ENCODE measurements around the gene DNAH14.
"Not testable (repeated sequence)": the region's sequence is repeated elsewhere in the genome, so short reads cannot be mapped to it uniquely, and the experiment has no call there.

Gene DNAH14

DNA sequence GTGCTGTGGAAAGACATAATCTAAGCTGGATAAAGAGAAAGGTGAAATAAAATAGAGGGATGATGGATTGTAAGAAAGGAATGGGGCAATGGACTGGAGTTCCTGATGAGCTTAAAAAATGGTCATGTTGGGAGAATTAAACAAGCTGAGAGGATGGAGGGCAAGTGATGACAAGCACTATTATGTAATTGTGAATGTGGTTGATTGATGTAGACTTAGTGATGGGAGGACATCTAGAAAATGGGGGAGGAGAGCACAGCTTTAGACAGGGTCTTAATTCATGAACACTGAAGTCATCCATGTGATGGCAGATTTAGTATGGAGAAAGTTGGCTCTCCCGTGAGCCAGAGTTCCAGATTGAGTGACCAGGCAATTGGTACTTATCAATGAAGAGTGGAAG lies 29.0 kb downstream of the DNAH14 start:
- Histone ChIP-seq H3K27me3 (ENCODE audit: insufficient read depth, low read length) (no peaks in the 10 kb centered on the region), H3K4me3 (ENCODE audit: low read length) (no peak overlapping the region), H3K9me3 (ENCODE audit: insufficient read depth, low read depth, low read length) (no peaks in the 10 kb centered on the region), H3K27ac (ENCODE audit: low read length) (no peak overlapping the region), H3K9ac (ENCODE audit: low read depth, low read length) (no peak overlapping the region), H3K36me3 (ENCODE audit: insufficient read depth, low read depth, low read length) (0 out of 2 replicates have a peak, but pooled peaks cover 5% of the 10 kb centered on the region), H3K4me1 (ENCODE audit: insufficient read depth, low read length) (no peaks in the 10 kb centered on the region)

DNA sequence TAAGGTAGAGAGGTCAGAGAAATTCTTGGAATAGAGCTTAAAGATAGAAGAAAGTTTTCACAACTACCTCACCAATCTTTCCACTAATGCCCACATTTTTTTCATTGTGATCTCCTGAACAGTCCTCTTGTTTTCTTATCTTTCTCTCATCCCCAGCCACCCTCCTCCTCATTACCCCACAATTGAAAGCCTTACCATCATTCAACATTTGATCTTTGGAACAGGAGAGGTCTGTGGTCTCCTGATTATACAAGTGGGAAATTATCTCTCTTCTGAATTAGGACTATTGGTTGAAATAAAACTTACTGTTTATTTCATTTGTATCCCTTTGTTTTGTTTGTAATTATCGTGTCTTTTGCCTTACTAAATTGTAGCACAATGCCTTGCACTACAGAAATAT lies 29.6 kb downstream of the DNAH14 start:
- H3K9ac ChIP-seq (ENCODE audit: low read depth, low read length), result no peak overlapping the region
- no peak overlapping the region for H3K4me3 ChIP-seq (ENCODE audit: low read length)
- no peaks in the 10 kb centered on the region for H3K9me3 ChIP-seq (ENCODE audit: insufficient read depth, low read depth, low read length)
- no peaks in the 10 kb centered on the region for H3K4me1 ChIP-seq (ENCODE audit: insufficient read depth, low read length)
- no peak overlapping the region for H3K27ac ChIP-seq (ENCODE audit: low read length)
- H3K27me3 ChIP-seq (ENCODE audit: insufficient read depth, low read length), result no peaks in the 10 kb centered on the region
- H3K36me3 ChIP-seq (ENCODE audit: insufficient read depth, low read depth, low read length), result 0 out of 2 replicates have a peak, but pooled peaks cover 5% of the 10 kb centered on the region

DNA sequence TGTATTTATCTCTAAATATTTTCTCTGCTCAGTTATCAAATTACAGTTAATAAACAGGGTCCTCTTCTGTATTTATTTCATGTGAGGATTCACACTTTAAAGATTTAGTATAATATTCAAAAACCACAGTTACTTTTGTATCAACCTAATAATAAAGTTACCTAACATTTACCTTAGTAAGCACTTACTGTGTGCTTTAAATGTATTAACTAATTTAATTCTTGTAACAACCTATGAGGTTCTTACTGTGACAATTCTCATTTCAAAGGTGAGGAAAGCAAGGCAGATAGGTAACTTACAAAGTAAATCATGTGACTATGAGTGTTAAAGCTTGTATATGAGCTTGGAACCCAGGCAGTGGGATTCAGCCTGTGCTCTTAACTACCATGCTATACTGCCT lies 30.2 kb downstream of the DNAH14 start:
- Histone ChIP-seq H3K4me3 (ENCODE audit: low read length) (no peak overlapping the region), H3K9me3 (ENCODE audit: insufficient read depth, low read depth, low read length) (no peaks in the 10 kb centered on the region), H3K9ac (ENCODE audit: low read depth, low read length) (no peak overlapping the region), H3K36me3 (ENCODE audit: insufficient read depth, low read depth, low read length) (0 out of 2 replicates have a peak, but pooled peaks cover 5% of the 10 kb centered on the region), H3K4me1 (ENCODE audit: insufficient read depth, low read length) (no peaks in the 10 kb centered on the region), H3K27me3 (ENCODE audit: insufficient read depth, low read length) (no peaks in the 10 kb centered on the region), H3K27ac (ENCODE audit: low read length) (no peak overlapping the region)

GRCh38 chr1:224980181-224980580 lies 50.7 kb downstream of the DNAH14 start:
- Histone ChIP-seq H3K4me3 (ENCODE audit: low read length) (no peak overlapping the region), H3K27me3 (ENCODE audit: insufficient read depth, low read length) (peaks cover 71% of the 10 kb centered on the region), H3K4me1 (ENCODE audit: insufficient read depth, low read length) (no peaks in the 10 kb centered on the region), H3K9ac (ENCODE audit: low read depth, low read length) (no peak overlapping the region), H3K27ac (ENCODE audit: low read length) (no peak overlapping the region), H3K36me3 (ENCODE audit: insufficient read depth, low read depth, low read length) (no peaks in the 10 kb centered on the region), H3K9me3 (ENCODE audit: insufficient read depth, low read depth, low read length) (peaks cover 5% of the 10 kb centered on the region; the same call in 1 of the 2 replicates)

DNA sequence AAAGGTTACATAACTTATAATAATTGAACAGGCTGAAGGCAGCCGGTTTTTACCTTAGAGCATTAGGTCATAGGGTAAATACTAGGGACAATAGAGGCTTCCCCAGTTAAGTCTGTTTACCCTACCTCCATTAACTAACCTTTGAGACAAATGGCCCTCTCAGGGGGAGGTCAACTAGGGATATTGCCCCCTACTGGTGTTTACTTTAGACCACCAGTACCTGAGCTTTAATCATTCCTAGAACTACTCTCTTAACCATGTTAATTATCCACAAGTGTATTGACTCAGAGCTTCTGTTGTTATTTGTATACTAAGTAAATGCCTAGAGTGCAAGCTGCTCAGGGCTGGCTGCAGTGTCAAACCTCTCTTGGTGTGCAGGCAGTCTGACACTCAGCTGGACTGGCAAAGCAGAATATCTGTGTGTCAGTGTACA lies 52.5 kb downstream of the DNAH14 start:
- H3K9ac ChIP-seq (ENCODE audit: low read depth, low read length); H3K9me3 ChIP-seq (ENCODE audit: insufficient read depth, low read depth, low read length); H3K36me3 ChIP-seq (ENCODE audit: insufficient read depth, low read depth, low read length); H3K4me3 ChIP-seq (ENCODE audit: low read length); H3K4me1 ChIP-seq (ENCODE audit: insufficient read depth, low read length); H3K27ac ChIP-seq (ENCODE audit: low read length): not testable (repeated sequence)
- H3K27me3 ChIP-seq (ENCODE audit: insufficient read depth, low read length), result peaks cover 71% of the 10 kb centered on the region

GRCh38 chr1:224988042-224988441 lies 58.6 kb downstream of the DNAH14 start:
- H3K9ac ChIP-seq (ENCODE audit: low read depth, low read length), result no peak overlapping the region
- no peak overlapping the region for H3K4me3 ChIP-seq (ENCODE audit: low read length)
- H3K36me3 ChIP-seq (ENCODE audit: insufficient read depth, low read depth, low read length), result no peaks in the 10 kb centered on the region
- H3K4me1 ChIP-seq (ENCODE audit: insufficient read depth, low read length), result no peaks in the 10 kb centered on the region
- peaks cover 5% of the 10 kb centered on the region; the same call in 1 of the 2 replicates for H3K9me3 ChIP-seq (ENCODE audit: insufficient read depth, low read depth, low read length)
- peaks cover 16% of the 10 kb centered on the region for H3K27me3 ChIP-seq (ENCODE audit: insufficient read depth, low read length)
- no peak overlapping the region for H3K27ac ChIP-seq (ENCODE audit: low read length)

GRCh38 chr1:224989615-224990014 lies 60.1 kb downstream of the DNAH14 start:
- Histone ChIP-seq H3K9ac (ENCODE audit: low read depth, low read length) (no peak overlapping the region), H3K27me3 (ENCODE audit: insufficient read depth, low read length) (peaks cover under 1% of the 10 kb centered on the region; the same call in 1 of the 2 replicates), H3K27ac (ENCODE audit: low read length) (no peak overlapping the region), H3K4me1 (ENCODE audit: insufficient read depth, low read length) (no peaks in the 10 kb centered on the region), H3K9me3 (ENCODE audit: insufficient read depth, low read depth, low read length) (no peaks in the 10 kb centered on the region), H3K4me3 (ENCODE audit: low read length) (no peak overlapping the region), H3K36me3 (ENCODE audit: insufficient read depth, low read depth, low read length) (no peaks in the 10 kb centered on the region)

GRCh38 chr1:224991550-224991949 lies 62.1 kb downstream of the DNAH14 start:
- H3K9me3 ChIP-seq (ENCODE audit: insufficient read depth, low read depth, low read length); H3K9ac ChIP-seq (ENCODE audit: low read depth, low read length); H3K4me3 ChIP-seq (ENCODE audit: low read length); H3K27ac ChIP-seq (ENCODE audit: low read length); H3K4me1 ChIP-seq (ENCODE audit: insufficient read depth, low read length); H3K27me3 ChIP-seq (ENCODE audit: insufficient read depth, low read length); H3K36me3 ChIP-seq (ENCODE audit: insufficient read depth, low read depth, low read length): not testable (repeated sequence)

DNA sequence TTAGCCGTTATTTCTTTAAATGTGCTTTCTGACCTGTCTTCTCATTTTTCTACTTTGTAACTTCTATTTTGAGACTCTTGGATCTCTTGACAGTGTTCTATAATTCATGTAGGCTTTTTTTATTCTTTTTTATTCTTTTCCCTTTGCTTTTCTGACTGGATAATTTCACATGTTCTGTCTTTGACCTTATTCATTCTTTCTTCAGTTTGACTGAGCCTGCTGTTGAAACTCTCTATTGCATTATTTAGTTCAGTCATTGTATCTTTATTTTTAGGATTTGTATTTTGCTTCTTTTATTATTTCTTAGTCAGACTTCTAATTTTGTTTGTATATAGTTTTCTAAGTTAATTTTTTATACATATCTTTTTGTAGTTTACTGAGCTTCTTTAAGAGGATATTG lies 66.1 kb downstream of the DNAH14 start:
- Histone ChIP-seq H3K4me3 (ENCODE audit: low read length) (no peak overlapping the region), H3K9ac (ENCODE audit: low read depth, low read length) (no peak overlapping the region), H3K4me1 (ENCODE audit: insufficient read depth, low read length) (no peaks in the 10 kb centered on the region), H3K27me3 (ENCODE audit: insufficient read depth, low read length) (no peaks in the 10 kb centered on the region), H3K36me3 (ENCODE audit: insufficient read depth, low read depth, low read length) (no peaks in the 10 kb centered on the region), H3K27ac (ENCODE audit: low read length) (no peak overlapping the region), H3K9me3 (ENCODE audit: insufficient read depth, low read depth, low read length) (no peaks in the 10 kb centered on the region)

DNA sequence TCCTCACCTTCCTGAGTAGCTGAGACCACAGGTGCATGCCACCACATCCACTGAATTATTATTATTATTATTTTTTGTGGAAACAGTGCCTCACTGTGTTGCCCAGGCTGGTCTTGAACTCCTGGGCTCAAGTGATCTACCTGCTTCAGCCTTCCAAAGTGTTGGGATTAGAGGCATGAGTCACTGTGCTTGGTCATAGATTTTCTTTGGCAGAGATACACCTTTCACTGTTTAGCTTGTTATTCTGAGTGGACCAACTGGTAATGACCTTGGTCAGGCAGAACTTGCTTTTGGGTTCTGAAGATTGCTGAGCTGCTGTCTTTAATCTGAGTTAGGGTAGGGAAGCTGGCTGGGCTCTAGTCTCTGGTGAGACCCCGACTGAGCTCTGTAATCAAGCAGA lies 66.8 kb downstream of the DNAH14 start:
- H3K27me3 ChIP-seq (ENCODE audit: insufficient read depth, low read length), result no peaks in the 10 kb centered on the region
- H3K9ac ChIP-seq (ENCODE audit: low read depth, low read length), result no peak overlapping the region
- H3K27ac ChIP-seq (ENCODE audit: low read length), result no peak overlapping the region
- no peaks in the 10 kb centered on the region for H3K9me3 ChIP-seq (ENCODE audit: insufficient read depth, low read depth, low read length)
- no peak overlapping the region for H3K4me3 ChIP-seq (ENCODE audit: low read length)
- no peaks in the 10 kb centered on the region for H3K4me1 ChIP-seq (ENCODE audit: insufficient read depth, low read length)
- H3K36me3 ChIP-seq (ENCODE audit: insufficient read depth, low read depth, low read length), result no peaks in the 10 kb centered on the region

- H3K4me1 ChIP-seq (ENCODE audit: insufficient read depth, low read length), result no peaks in the 10 kb centered on the region
- no peak overlapping the region for H3K27ac ChIP-seq (ENCODE audit: low read length)
- no peaks in the 10 kb centered on the region for H3K36me3 ChIP-seq (ENCODE audit: insufficient read depth, low read depth, low read length)
- H3K4me3 ChIP-seq (ENCODE audit: low read length), result no peak overlapping the region
- no peaks in the 10 kb centered on the region for H3K27me3 ChIP-seq (ENCODE audit: insufficient read depth, low read length)
- H3K9me3 ChIP-seq (ENCODE audit: insufficient read depth, low read depth, low read length), result no peaks in the 10 kb centered on the region
- H3K9ac ChIP-seq (ENCODE audit: low read depth, low read length), result no peak overlapping the region
Observed at GRCh38 chr1:224998185-224998584, 68.7 kb downstream of the DNAH14 start.

DNA sequence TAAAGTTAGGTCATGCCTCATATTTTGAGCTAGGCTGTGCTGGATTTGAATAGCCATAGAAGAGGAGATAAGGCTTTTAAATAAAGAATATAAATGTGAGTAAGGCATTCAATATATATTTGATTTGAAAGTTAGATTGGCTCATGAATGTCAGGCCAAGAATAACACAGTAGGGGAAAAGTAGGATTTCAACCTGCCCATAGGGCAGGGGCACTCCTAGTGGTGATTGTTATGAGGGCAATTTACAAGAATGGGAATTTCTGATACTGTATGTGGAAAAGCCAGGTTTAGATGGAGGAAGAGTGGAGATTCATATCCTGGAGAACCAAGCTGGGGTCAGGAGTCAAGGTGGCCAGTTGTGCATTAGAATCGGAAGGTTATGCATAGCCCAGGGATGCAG lies 74.9 kb downstream of the DNAH14 start:
- Histone ChIP-seq H3K4me1 (ENCODE audit: insufficient read depth, low read length) (no peaks in the 10 kb centered on the region), H3K36me3 (ENCODE audit: insufficient read depth, low read depth, low read length) (no peaks in the 10 kb centered on the region), H3K27ac (ENCODE audit: low read length) (no peak overlapping the region), H3K9me3 (ENCODE audit: insufficient read depth, low read depth, low read length) (peaks cover 10% of the 10 kb centered on the region; the same call in 1 of the 2 replicates), H3K9ac (ENCODE audit: low read depth, low read length) (no peak overlapping the region), H3K4me3 (ENCODE audit: low read length) (no peak overlapping the region), H3K27me3 (ENCODE audit: insufficient read depth, low read length) (no peaks in the 10 kb centered on the region)

DNA sequence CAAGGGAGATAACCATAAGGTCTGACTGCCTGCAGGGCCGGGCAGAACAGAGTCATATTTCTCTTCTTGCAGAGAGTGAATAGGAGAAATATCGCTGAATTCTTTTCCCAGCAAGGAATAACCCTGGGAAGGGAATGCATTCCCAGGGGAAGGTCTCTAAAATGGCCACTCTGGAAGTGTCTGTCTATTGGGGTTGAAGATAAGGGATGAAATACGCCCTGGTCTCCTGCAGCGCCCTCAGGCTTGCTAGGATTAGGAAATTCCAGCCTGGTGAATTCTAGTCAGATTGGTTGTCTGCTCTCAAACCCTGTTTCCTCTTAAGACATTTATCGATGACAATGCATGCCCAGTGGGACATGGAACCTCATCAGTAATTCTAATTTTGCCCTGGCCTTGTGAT lies 76.9 kb downstream of the DNAH14 start:
- H3K27me3 ChIP-seq (ENCODE audit: insufficient read depth, low read length); H3K9me3 ChIP-seq (ENCODE audit: insufficient read depth, low read depth, low read length); H3K36me3 ChIP-seq (ENCODE audit: insufficient read depth, low read depth, low read length); H3K27ac ChIP-seq (ENCODE audit: low read length); H3K9ac ChIP-seq (ENCODE audit: low read depth, low read length); H3K4me1 ChIP-seq (ENCODE audit: insufficient read depth, low read length); H3K4me3 ChIP-seq (ENCODE audit: low read length): not testable (repeated sequence)
